Activated naive CD8-positive, alpha-beta T cell treated with anti-CD3 and anti-CD28 coated beads, Interleukin-2, amount 10 ng/mL, durations not matched to agents 7 days and 5 days (primary cell): ENCODE data around the gene CLDN2. TPM values are rescaled to one million over a fixed set of nuclear protein-coding genes. Genes with fewer than 3 reads are reported as not detected.

Source experiments
- ATAC-seq: fragments of 150-1000 bp; cut with Tn5 transposase; one replicate; pipeline ENCODE4 v1.10.0; 2021; ENCODE audit warnings: low read depth, moderate library complexity
- POLR2A ChIA-PET: fragments of 350-600 bp; sonication (Branson Sonifier 250); formaldehyde crosslinking; loops from one replicate; lab custom pipeline; 2021; ENCODE audit warnings: antibody characterized with exemption; lab: Charles Lee
- DNase-seq: peaks from one replicate; pipeline ENCODE4 v3.0.0; 2021
- H3K27ac Mint-ChIP-seq: one replicate; pipeline ENCODE4 v1.8.0; 2022; ENCODE audit warnings: mild to moderate bottlenecking, mixed read lengths
- H3K27me3 Mint-ChIP-seq: one replicate; pipeline ENCODE4 v1.8.0; 2022; ENCODE audit warnings: mild to moderate bottlenecking, moderate library complexity, mixed read lengths
- H3K36me3 Mint-ChIP-seq: one replicate; pipeline ENCODE4 v1.8.0; 2021; ENCODE audit warnings: mild to moderate bottlenecking, mixed read lengths
- H3K4me1 Mint-ChIP-seq: one replicate; pipeline ENCODE4 v1.8.0; 2021; ENCODE audit warnings: mixed read lengths
- H3K4me3 Mint-ChIP-seq: one replicate; pipeline ENCODE4 v1.8.0; 2022; ENCODE audit warnings: mild to moderate bottlenecking, moderate library complexity, mixed read lengths
- H3K9me3 Mint-ChIP-seq: one replicate; pipeline ENCODE4 v1.8.0; 2021; ENCODE audit warnings: mixed read lengths
- total RNA-seq, 2 experiments: library from RNA; stranded (reverse); gene quantifications; one replicate each; pipeline ENCODE4 v1.2.3, GENCODE V29; 2021

CLDN2 gene
- total RNA-seq, 2 experiments from 2014 or later: not detected

GRCh38 chrX:106902684-106903083 is 17.5 kb upstream of the CLDN2 start:
- ATAC-seq: no peak
- Mint-ChIP-seq H3K27me3 (no peaks in the 10 kb centered on the region), H3K9me3 (no peaks in the 10 kb centered on the region), H3K27ac (no peak overlapping the region), H3K36me3 (no peaks in the 10 kb centered on the region), H3K4me3 (no peak overlapping the region), H3K4me1 (no peaks in the 10 kb centered on the region)
- no peak for DNase-seq
- POLR2A ChIA-PET: no interaction called here

- H3K9me3 Mint-ChIP-seq: no peaks in the 10 kb centered on the region
- H3K36me3 Mint-ChIP-seq: no peaks in the 10 kb centered on the region
- H3K27ac Mint-ChIP-seq: no peak within 1 kb of the TSS
- ATAC-seq (no peak), DNase-seq (no peak)
- POLR2A ChIA-PET: no interaction called here
- no peaks in the 10 kb centered on the region for H3K27me3 Mint-ChIP-seq
- no peak within 1 kb of the TSS for H3K4me3 Mint-ChIP-seq
- H3K4me1 Mint-ChIP-seq: no peaks in the 10 kb centered on the region
Measured at GRCh38 chrX:106903291-106903824, 16.8 kb upstream of the CLDN2 start, which contains the start of gene RIPPLY1. TSS of gene RIPPLY1 (minus strand) at chrX:106903341. CDS start at chrX:106903287, 54 bp downstream.

GRCh38 chrX:106903856-106904528 is 16.2 kb upstream of the CLDN2 start:
- no peaks in the 10 kb centered on the region for H3K36me3 Mint-ChIP-seq
- no peaks in the 10 kb centered on the region for H3K27me3 Mint-ChIP-seq
- H3K27ac Mint-ChIP-seq: no peak overlapping the region
- no peaks in the 10 kb centered on the region for H3K4me1 Mint-ChIP-seq
- no peak overlapping the region for H3K4me3 Mint-ChIP-seq
- no peak for DNase-seq
- no peaks in the 10 kb centered on the region for H3K9me3 Mint-ChIP-seq
- ATAC-seq: no peak
- POLR2A ChIA-PET: no interaction called here

GRCh38 chrX:106905064-106905708 is 15.0 kb upstream of the CLDN2 start:
- no peaks in the 10 kb centered on the region for H3K36me3 Mint-ChIP-seq
- H3K4me1 Mint-ChIP-seq: no peaks in the 10 kb centered on the region
- H3K4me3 Mint-ChIP-seq: no peak overlapping the region
- H3K9me3 Mint-ChIP-seq: no peaks in the 10 kb centered on the region
- ATAC-seq (no peak), DNase-seq (no peak)
- POLR2A ChIA-PET: no interaction called here
- no peak overlapping the region for H3K27ac Mint-ChIP-seq
- no peaks in the 10 kb centered on the region for H3K27me3 Mint-ChIP-seq

GRCh38 chrX:106906361-106906760 is 13.8 kb upstream of the CLDN2 start:
- DNase-seq: no peak
- Mint-ChIP-seq H3K36me3 (no peaks in the 10 kb centered on the region), H3K4me3 (no peak overlapping the region), H3K4me1 (no peaks in the 10 kb centered on the region), H3K27ac (no peak overlapping the region), H3K27me3 (no peaks in the 10 kb centered on the region), H3K9me3 (no peaks in the 10 kb centered on the region)
- POLR2A ChIA-PET: no interaction called here
- no peak for ATAC-seq

- Mint-ChIP-seq H3K4me3 (no peak overlapping the region), H3K27me3 (peaks cover 8% of the 10 kb centered on the region), H3K9me3 (no peaks in the 10 kb centered on the region), H3K36me3 (no peaks in the 10 kb centered on the region), H3K27ac (no peak overlapping the region), H3K4me1 (peaks cover 7% of the 10 kb centered on the region)
- POLR2A ChIA-PET: no interaction called here
- DNase-seq: no peak
- ATAC-seq: no peak
Measured at GRCh38 chrX:106912864-106913263, 7.3 kb upstream of the CLDN2 start.

- no peak overlapping the region for H3K4me3 Mint-ChIP-seq
- peak; percentile 50 for ATAC-seq
- no peaks in the 10 kb centered on the region for H3K36me3 Mint-ChIP-seq
- H3K9me3 Mint-ChIP-seq: no peaks in the 10 kb centered on the region
- no peak for DNase-seq
- peaks cover 8% of the 10 kb centered on the region for H3K27me3 Mint-ChIP-seq
- POLR2A ChIA-PET: no interaction called here
- peaks cover 9% of the 10 kb centered on the region for H3K4me1 Mint-ChIP-seq
- no peak overlapping the region for H3K27ac Mint-ChIP-seq
Measured at GRCh38 chrX:106917830-106918500, 2.2 kb upstream of the CLDN2 start.

GRCh38 chrX:106921637-106922036 is 1.4 kb downstream of the CLDN2 start:
- Mint-ChIP-seq H3K4me3 (no peak overlapping the region), H3K27ac (no peak overlapping the region), H3K27me3 (no peaks in the 10 kb centered on the region), H3K9me3 (no peaks in the 10 kb centered on the region), H3K36me3 (no peaks in the 10 kb centered on the region), H3K4me1 (peaks cover 9% of the 10 kb centered on the region)
- DNase-seq: no peak
- POLR2A ChIA-PET: no interaction called here
- no peak for ATAC-seq

- no peaks in the 10 kb centered on the region for H3K27me3 Mint-ChIP-seq
- DNase-seq (no peak), ATAC-seq (no peak)
- no peaks in the 10 kb centered on the region for H3K36me3 Mint-ChIP-seq
- no peaks in the 10 kb centered on the region for H3K4me1 Mint-ChIP-seq
- POLR2A ChIA-PET: no interaction called here
- H3K9me3 Mint-ChIP-seq: no peaks in the 10 kb centered on the region
- H3K27ac Mint-ChIP-seq: no peak overlapping the region
- no peak overlapping the region for H3K4me3 Mint-ChIP-seq
Measured at GRCh38 chrX:106927023-106927422, 6.8 kb downstream of the CLDN2 start.

- DNase-seq: no peak
- H3K4me1 Mint-ChIP-seq: no peaks in the 10 kb centered on the region
Measured at GRCh38 chrX:106927700-106928099, 7.5 kb downstream of the CLDN2 start.

GRCh38 chrX:106928227-106928626 is 8.0 kb downstream of the CLDN2 start:
- POLR2A ChIA-PET: no interaction called here
- DNase-seq: no peak
- no peak for ATAC-seq
- H3K4me1 Mint-ChIP-seq: no peaks in the 10 kb centered on the region
- no peaks in the 10 kb centered on the region for H3K27me3 Mint-ChIP-seq
- H3K27ac Mint-ChIP-seq: no peak overlapping the region
- no peak overlapping the region for H3K4me3 Mint-ChIP-seq
- no peaks in the 10 kb centered on the region for H3K9me3 Mint-ChIP-seq
- H3K36me3 Mint-ChIP-seq: no peaks in the 10 kb centered on the region

More at GRCh38 chrX:106927700-106928099, 7.5 kb downstream of the CLDN2 start:
- ATAC-seq: no peak
- H3K27me3 Mint-ChIP-seq: no peaks in the 10 kb centered on the region
- no peak overlapping the region for H3K27ac Mint-ChIP-seq
- POLR2A ChIA-PET: no interaction called here
- no peaks in the 10 kb centered on the region for H3K9me3 Mint-ChIP-seq
- H3K4me3 Mint-ChIP-seq: no peak overlapping the region
- H3K36me3 Mint-ChIP-seq: no peaks in the 10 kb centered on the region

GRCh38 chrX:106931831-106932491 is 11.8 kb downstream of the CLDN2 start:
- H3K4me3 Mint-ChIP-seq: no peak overlapping the region

GRCh38 chrX:106932492-106932923 is 12.3 kb downstream of the CLDN2 start:
- no peak overlapping the region for H3K4me3 Mint-ChIP-seq
- no peaks in the 10 kb centered on the region for H3K27me3 Mint-ChIP-seq
- no peaks in the 10 kb centered on the region for H3K36me3 Mint-ChIP-seq
- no peak overlapping the region for H3K27ac Mint-ChIP-seq
- DNase-seq: no peak
- POLR2A ChIA-PET: no interaction called here
- ATAC-seq: no peak
- H3K9me3 Mint-ChIP-seq: no peaks in the 10 kb centered on the region
- H3K4me1 Mint-ChIP-seq: no peaks in the 10 kb centered on the region

More at GRCh38 chrX:106931831-106932491, 11.8 kb downstream of the CLDN2 start:
- no peaks in the 10 kb centered on the region for H3K27me3 Mint-ChIP-seq
- DNase-seq (no peak), ATAC-seq (no peak)
- no peaks in the 10 kb centered on the region for H3K36me3 Mint-ChIP-seq
- POLR2A ChIA-PET: no interaction called here
- no peak overlapping the region for H3K27ac Mint-ChIP-seq
- no peaks in the 10 kb centered on the region for H3K4me1 Mint-ChIP-seq
- H3K9me3 Mint-ChIP-seq: no peaks in the 10 kb centered on the region
